ENCODE results near the gene SEMA5A.

The SEMA5A gene

GRCh38 chr5:9453480-9454011, 92.3 kb downstream of the SEMA5A start:
- Histone ChIP-seq H3K4me3 (ENCODE audit: low read depth in 1 of 5, low read length in 5 of 5) (no peak overlapping the region), H3K27ac (ENCODE audit: low read depth, low read length) (no peak overlapping the region), H3K27me3 (ENCODE audit: control insufficient read depth in 5 of 5, insufficient read depth in 4 of 5, low read length in 5 of 5) (no peaks in the 10 kb centered on the region), H3K4me1 (ENCODE audit: control insufficient read depth in 5 of 5, insufficient read depth in 5 of 5, low read length in 5 of 5) (no peaks in the 10 kb centered on the region), H3K9ac (ENCODE audit: low read length in 5 of 5) (no peak overlapping the region), H3K36me3 (ENCODE audit: control insufficient read depth in 5 of 5, insufficient read depth in 5 of 5, low read length in 5 of 5) (no peaks in the 10 kb centered on the region), H3K9me3 (ENCODE audit: control insufficient read depth in 5 of 5, low read length in 5 of 5) (peaks cover 0 to 10% (median 5%) of the 10 kb centered on the region in 5 donors)

DNA sequence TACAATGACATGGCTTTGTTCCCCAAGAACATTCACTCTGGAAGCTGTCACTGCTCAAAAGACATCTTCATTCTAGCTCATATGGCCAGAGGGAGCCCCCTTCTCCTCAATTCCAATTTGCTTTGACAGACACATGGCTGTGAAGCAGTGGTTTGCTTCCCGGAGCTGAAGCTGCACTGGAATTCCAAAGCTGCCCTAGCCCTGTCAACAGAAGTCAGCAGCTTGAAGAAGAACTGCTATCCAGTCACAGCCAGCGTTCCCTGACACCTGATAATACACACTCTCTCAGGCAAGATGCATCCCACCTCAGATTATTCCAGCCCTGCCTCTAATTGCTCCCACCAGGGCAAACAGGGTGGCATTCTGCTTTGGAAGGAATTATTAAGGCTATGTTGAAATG, 93.7 kb downstream of the SEMA5A start:
- peaks cover 0 to 7% (median 5%) of the 10 kb centered on the region in 5 donors for H3K9me3 ChIP-seq (ENCODE audit: control insufficient read depth in 5 of 5, low read length in 5 of 5)
- H3K4me3 ChIP-seq (ENCODE audit: low read depth in 1 of 5, low read length in 5 of 5): no peak overlapping the region
- no peaks in the 10 kb centered on the region for H3K36me3 ChIP-seq (ENCODE audit: control insufficient read depth in 5 of 5, insufficient read depth in 5 of 5, low read length in 5 of 5)
- H3K27ac ChIP-seq (ENCODE audit: low read depth, low read length): no peak overlapping the region
- H3K27me3 ChIP-seq (ENCODE audit: control insufficient read depth in 5 of 5, insufficient read depth in 4 of 5, low read length in 5 of 5): no peaks in the 10 kb centered on the region
- no peak overlapping the region for H3K9ac ChIP-seq (ENCODE audit: low read length in 5 of 5)
- H3K4me1 ChIP-seq (ENCODE audit: control insufficient read depth in 5 of 5, insufficient read depth in 5 of 5, low read length in 5 of 5): no peaks in the 10 kb centered on the region

DNA sequence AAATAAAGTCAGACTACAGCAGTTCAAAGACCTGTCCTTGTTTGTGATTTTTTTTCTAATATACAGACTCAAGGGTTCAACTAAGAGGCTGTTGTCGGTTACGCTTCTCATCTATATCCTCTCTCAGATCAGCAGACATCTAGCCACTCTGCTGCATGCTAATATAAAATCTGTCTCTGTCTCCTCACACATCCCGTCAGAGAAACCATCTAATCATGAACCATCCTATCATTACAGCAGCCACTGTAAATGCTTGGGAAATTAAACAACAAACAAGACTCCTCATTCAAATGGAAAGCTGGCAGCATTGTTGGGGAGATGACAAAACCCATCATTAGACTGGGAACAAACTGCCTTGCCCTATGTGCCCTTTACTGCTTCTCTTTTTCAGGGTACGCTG, 94.8 kb downstream of the SEMA5A start:
- peaks cover 0 to 7% (median 5%) of the 10 kb centered on the region in 5 donors for H3K9me3 ChIP-seq (ENCODE audit: control insufficient read depth in 5 of 5, low read length in 5 of 5)

GRCh38 chr5:9447691-9448090, 98.2 kb downstream of the SEMA5A start:
- Histone ChIP-seq H3K4me1 (ENCODE audit: control insufficient read depth in 5 of 5, insufficient read depth in 5 of 5, low read length in 5 of 5) (no peaks in the 10 kb centered on the region), H3K27me3 (ENCODE audit: control insufficient read depth in 5 of 5, insufficient read depth in 4 of 5, low read length in 5 of 5) (no peaks in the 10 kb centered on the region), H3K9me3 (ENCODE audit: control insufficient read depth in 5 of 5, low read length in 5 of 5) (peaks cover 0 to 2% (median 0%) of the 10 kb centered on the region in 5 donors)

More for the DNA sequence above, 94.8 kb downstream of the SEMA5A start:
- no peaks in the 10 kb centered on the region for H3K36me3 ChIP-seq (ENCODE audit: control insufficient read depth in 5 of 5, insufficient read depth in 5 of 5, low read length in 5 of 5)
- no peaks in the 10 kb centered on the region for H3K4me1 ChIP-seq (ENCODE audit: control insufficient read depth in 5 of 5, insufficient read depth in 5 of 5, low read length in 5 of 5)
- no peak overlapping the region for H3K4me3 ChIP-seq (ENCODE audit: low read depth in 1 of 5, low read length in 5 of 5)
- H3K27me3 ChIP-seq (ENCODE audit: control insufficient read depth in 5 of 5, insufficient read depth in 4 of 5, low read length in 5 of 5): no peaks in the 10 kb centered on the region
- no peak overlapping the region for H3K9ac ChIP-seq (ENCODE audit: low read length in 5 of 5)
- no peak overlapping the region for H3K27ac ChIP-seq (ENCODE audit: low read depth, low read length)

DNA sequence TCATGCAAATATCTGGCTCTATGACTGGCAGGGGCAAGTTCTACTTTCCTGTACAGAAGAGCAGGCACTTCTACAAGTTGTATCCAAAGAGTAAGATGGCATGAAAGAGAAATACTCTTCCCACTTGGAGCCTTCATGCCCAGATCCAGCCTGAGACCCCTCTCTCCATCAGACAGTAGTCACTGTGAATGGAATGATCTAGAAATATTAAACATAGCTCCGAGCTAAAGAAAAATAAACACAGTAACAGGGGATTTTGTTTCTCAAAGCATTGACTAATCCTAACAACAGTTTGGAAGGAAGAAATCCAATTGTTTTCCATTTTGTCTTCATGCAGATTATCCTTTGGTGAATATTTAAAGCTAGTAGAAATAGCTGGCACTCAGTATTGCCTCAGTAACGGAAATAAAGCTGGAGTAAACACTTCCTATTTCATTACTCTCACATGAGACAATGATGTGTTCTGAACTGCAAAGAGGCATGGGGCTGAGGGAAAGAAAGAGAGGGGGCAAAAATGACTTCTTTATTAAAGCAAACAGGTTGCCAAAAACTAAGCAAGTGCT, 100.0 kb downstream of the SEMA5A start:
- H3K36me3 ChIP-seq (ENCODE audit: control insufficient read depth in 5 of 5, insufficient read depth in 5 of 5, low read length in 5 of 5): no peaks in the 10 kb centered on the region
- H3K27ac ChIP-seq (ENCODE audit: low read depth, low read length): no peak overlapping the region

More at GRCh38 chr5:9447691-9448090, 98.2 kb downstream of the SEMA5A start:
- Histone ChIP-seq H3K36me3 (ENCODE audit: control insufficient read depth in 5 of 5, insufficient read depth in 5 of 5, low read length in 5 of 5) (no peaks in the 10 kb centered on the region), H3K27ac (ENCODE audit: low read depth, low read length) (no peak overlapping the region), H3K4me3 (ENCODE audit: low read depth in 1 of 5, low read length in 5 of 5) (no peak overlapping the region), H3K9ac (ENCODE audit: low read length in 5 of 5) (no peak overlapping the region)

GRCh38 chr5:9444346-9444745, 101.5 kb downstream of the SEMA5A start:
- H3K27ac ChIP-seq (ENCODE audit: low read depth, low read length): no peak overlapping the region
- H3K4me1 ChIP-seq (ENCODE audit: control insufficient read depth in 5 of 5, insufficient read depth in 5 of 5, low read length in 5 of 5): peaks cover 0 to 4% (median 0%) of the 10 kb centered on the region in 5 donors
- no peak overlapping the region for H3K9ac ChIP-seq (ENCODE audit: low read length in 5 of 5)
- no peaks in the 10 kb centered on the region for H3K27me3 ChIP-seq (ENCODE audit: control insufficient read depth in 5 of 5, insufficient read depth in 4 of 5, low read length in 5 of 5)
- H3K4me3 ChIP-seq (ENCODE audit: low read depth in 1 of 5, low read length in 5 of 5): no peak overlapping the region
- peaks cover 0 to 2% (median 0%) of the 10 kb centered on the region in 5 donors for H3K9me3 ChIP-seq (ENCODE audit: control insufficient read depth in 5 of 5, low read length in 5 of 5)
- no peaks in the 10 kb centered on the region for H3K36me3 ChIP-seq (ENCODE audit: control insufficient read depth in 5 of 5, insufficient read depth in 5 of 5, low read length in 5 of 5)

More for the DNA sequence above, 100.0 kb downstream of the SEMA5A start:
- no peak overlapping the region for H3K4me3 ChIP-seq (ENCODE audit: low read depth in 1 of 5, low read length in 5 of 5)
- H3K9me3 ChIP-seq (ENCODE audit: control insufficient read depth in 5 of 5, low read length in 5 of 5): peaks cover 0 to 2% (median 0%) of the 10 kb centered on the region in 5 donors
- H3K4me1 ChIP-seq (ENCODE audit: control insufficient read depth in 5 of 5, insufficient read depth in 5 of 5, low read length in 5 of 5): no peaks in the 10 kb centered on the region
- H3K9ac ChIP-seq (ENCODE audit: low read length in 5 of 5): no peak overlapping the region
- H3K27me3 ChIP-seq (ENCODE audit: control insufficient read depth in 5 of 5, insufficient read depth in 4 of 5, low read length in 5 of 5): no peaks in the 10 kb centered on the region

GRCh38 chr5:9441610-9442009, 104.3 kb downstream of the SEMA5A start:
- H3K36me3 ChIP-seq (ENCODE audit: control insufficient read depth in 5 of 5, insufficient read depth in 5 of 5, low read length in 5 of 5): no peaks in the 10 kb centered on the region
- no peak overlapping the region for H3K9ac ChIP-seq (ENCODE audit: low read length in 5 of 5)
- H3K27ac ChIP-seq (ENCODE audit: low read depth, low read length): no peak overlapping the region
- H3K4me1 ChIP-seq (ENCODE audit: control insufficient read depth in 5 of 5, insufficient read depth in 5 of 5, low read length in 5 of 5): peaks cover 0 to 4% (median 0%) of the 10 kb centered on the region in 5 donors
- no peaks in the 10 kb centered on the region for H3K27me3 ChIP-seq (ENCODE audit: control insufficient read depth in 5 of 5, insufficient read depth in 4 of 5, low read length in 5 of 5)
- H3K9me3 ChIP-seq (ENCODE audit: control insufficient read depth in 5 of 5, low read length in 5 of 5): peaks cover 0 to 2% (median 0%) of the 10 kb centered on the region in 5 donors
- H3K4me3 ChIP-seq (ENCODE audit: low read depth in 1 of 5, low read length in 5 of 5): no peak overlapping the region

- Histone ChIP-seq H3K27me3 (ENCODE audit: control insufficient read depth in 5 of 5, insufficient read depth in 4 of 5, low read length in 5 of 5) (no peaks in the 10 kb centered on the region), H3K9ac (ENCODE audit: low read length in 5 of 5) (no peak overlapping the region), H3K9me3 (ENCODE audit: control insufficient read depth in 5 of 5, low read length in 5 of 5) (peaks cover 0 to 2% (median 0%) of the 10 kb centered on the region in 5 donors), H3K4me3 (ENCODE audit: low read depth in 1 of 5, low read length in 5 of 5) (no peak overlapping the region), H3K4me1 (ENCODE audit: control insufficient read depth in 5 of 5, insufficient read depth in 5 of 5, low read length in 5 of 5) (peaks cover 0 to 4% (median 0%) of the 10 kb centered on the region in 5 donors), H3K27ac (ENCODE audit: low read depth, low read length) (no peak overlapping the region), H3K36me3 (ENCODE audit: control insufficient read depth in 5 of 5, insufficient read depth in 5 of 5, low read length in 5 of 5) (no peaks in the 10 kb centered on the region)
Measured at GRCh38 chr5:9440517-9440916, 105.4 kb downstream of the SEMA5A start.

- Histone ChIP-seq H3K4me3 (ENCODE audit: low read depth in 1 of 5, low read length in 5 of 5) (no peak overlapping the region), H3K27me3 (ENCODE audit: control insufficient read depth in 5 of 5, insufficient read depth in 4 of 5, low read length in 5 of 5) (no peaks in the 10 kb centered on the region), H3K9ac (ENCODE audit: low read length in 5 of 5) (no peak overlapping the region), H3K4me1 (ENCODE audit: control insufficient read depth in 5 of 5, insufficient read depth in 5 of 5, low read length in 5 of 5) (peaks cover 0 to 4% (median 0%) of the 10 kb centered on the region in 5 donors), H3K9me3 (ENCODE audit: control insufficient read depth in 5 of 5, low read length in 5 of 5) (peaks cover 0 to 2% (median 0%) of the 10 kb centered on the region in 5 donors), H3K27ac (ENCODE audit: low read depth, low read length) (no peak overlapping the region), H3K36me3 (ENCODE audit: control insufficient read depth in 5 of 5, insufficient read depth in 5 of 5, low read length in 5 of 5) (no peaks in the 10 kb centered on the region)
Measured at GRCh38 chr5:9439531-9440292, 106.2 kb downstream of the SEMA5A start.
